RWPE2 (cell line): Measurements from ENCODE around the gene ACOX1.

Experiments
- ATAC-seq: fragments of 200-7000 bp; cut with Tn5 transposase; 3 replicates; pipeline ENCODE4 v1.9.1; 2021; ENCODE audit warnings: low read depth
- DNase-seq: peaks from one replicate; pipeline ENCODE4 v3.0.0-alpha.2; 2020; ENCODE audit warnings: low spot score
- H3K27ac ChIP-seq: fragments of 450-650 bp; 2 replicates; pipeline ENCODE4 v1.5.1; 2017; ENCODE audit warnings: mild to moderate bottlenecking; ENCODE audit not compliant: poor library complexity, severe bottlenecking
- H3K27me3 ChIP-seq: fragments of 250-450 bp; sonication (Bioruptor Pico); 2 replicates; pipeline ENCODE4 v1.5.1; 2021; ENCODE audit warnings: mild to moderate bottlenecking, moderate library complexity; ENCODE audit not compliant: insufficient read depth, poor library complexity, severe bottlenecking
- H3K36me3 ChIP-seq: fragments of 250-450 bp; sonication (Bioruptor Pico); 2 replicates; pipeline ENCODE4 v1.5.1; 2020; ENCODE audit warnings: low read depth, mild to moderate bottlenecking, moderate library complexity
- H3K4me1 ChIP-seq: fragments of 250-450 bp; sonication (Bioruptor Pico); 2 replicates; pipeline ENCODE4 v1.5.1; 2021; ENCODE audit warnings: mild to moderate bottlenecking, moderate library complexity; ENCODE audit not compliant: insufficient read depth, poor library complexity, severe bottlenecking
- H3K4me3 ChIP-seq: fragments of 250-450 bp; sonication (Bioruptor Pico); 2 replicates; pipeline ENCODE4 v1.5.1; 2021; ENCODE audit warnings: mild to moderate bottlenecking, moderate library complexity; ENCODE audit not compliant: severe bottlenecking
- H3K9me3 ChIP-seq: fragments of 250-450 bp; sonication (Bioruptor Pico); 2 replicates; pipeline ENCODE4 v1.5.1; 2021; ENCODE audit warnings: mild to moderate bottlenecking, moderate library complexity; ENCODE audit not compliant: severe bottlenecking
- TF ChIP-seq, protein P1 (sequence below): fragments of 450-650 bp; IDR thresholded peaks from one replicate; pipeline ENCODE4 v1.5.1; 2017; ENCODE audit warnings: mild to moderate bottlenecking, moderate library complexity; ENCODE audit not compliant: poor library complexity, severe bottlenecking

The ACOX1 gene

DNA sequence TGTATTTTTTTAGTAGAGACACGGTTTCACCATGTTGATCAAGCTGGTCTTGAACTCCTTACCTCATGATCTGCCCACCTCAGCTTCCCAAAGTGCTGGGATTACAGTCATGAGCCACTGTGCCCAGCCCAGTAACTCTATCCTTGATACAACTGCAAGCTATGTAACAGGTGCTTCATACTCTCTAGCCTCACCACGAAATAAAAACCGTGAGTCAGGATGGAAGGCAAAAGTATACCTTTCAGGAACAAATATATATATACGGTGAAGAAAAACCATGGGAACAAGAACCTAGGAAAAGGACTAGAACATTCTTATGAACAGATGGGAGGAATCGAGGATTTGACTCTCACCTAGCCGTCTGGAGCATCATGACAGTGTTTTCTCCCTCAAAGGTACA, 28.5 kb downstream of the ACOX1 start:
- peaks cover 58% of the 10 kb centered on the region for H3K36me3 ChIP-seq
- ATAC-seq: no peak
- no peaks in the 10 kb centered on the region for H3K4me1 ChIP-seq

DNA sequence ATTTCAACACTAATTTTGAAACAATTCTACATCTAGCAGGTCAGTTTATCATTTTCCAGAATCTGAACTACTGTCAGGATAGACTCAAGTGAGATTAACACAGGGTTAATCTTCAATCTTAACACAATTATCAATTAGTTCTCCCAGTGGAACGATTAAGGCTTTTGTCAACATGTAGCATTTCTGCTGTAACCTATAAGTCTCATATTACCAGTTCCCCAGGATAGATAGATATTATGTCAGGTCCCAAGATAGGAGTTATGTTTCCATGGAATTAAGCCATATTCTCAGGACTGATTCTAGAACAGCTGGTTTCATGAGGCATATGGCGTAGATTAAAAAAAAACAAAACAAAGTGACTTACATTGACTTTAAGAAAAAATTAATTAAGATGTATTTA, 33.8 kb downstream of the ACOX1 start:
- H3K9me3 ChIP-seq: no peaks in the 10 kb centered on the region
- no peak for ATAC-seq
- TF ChIP-seq, protein P1, sequence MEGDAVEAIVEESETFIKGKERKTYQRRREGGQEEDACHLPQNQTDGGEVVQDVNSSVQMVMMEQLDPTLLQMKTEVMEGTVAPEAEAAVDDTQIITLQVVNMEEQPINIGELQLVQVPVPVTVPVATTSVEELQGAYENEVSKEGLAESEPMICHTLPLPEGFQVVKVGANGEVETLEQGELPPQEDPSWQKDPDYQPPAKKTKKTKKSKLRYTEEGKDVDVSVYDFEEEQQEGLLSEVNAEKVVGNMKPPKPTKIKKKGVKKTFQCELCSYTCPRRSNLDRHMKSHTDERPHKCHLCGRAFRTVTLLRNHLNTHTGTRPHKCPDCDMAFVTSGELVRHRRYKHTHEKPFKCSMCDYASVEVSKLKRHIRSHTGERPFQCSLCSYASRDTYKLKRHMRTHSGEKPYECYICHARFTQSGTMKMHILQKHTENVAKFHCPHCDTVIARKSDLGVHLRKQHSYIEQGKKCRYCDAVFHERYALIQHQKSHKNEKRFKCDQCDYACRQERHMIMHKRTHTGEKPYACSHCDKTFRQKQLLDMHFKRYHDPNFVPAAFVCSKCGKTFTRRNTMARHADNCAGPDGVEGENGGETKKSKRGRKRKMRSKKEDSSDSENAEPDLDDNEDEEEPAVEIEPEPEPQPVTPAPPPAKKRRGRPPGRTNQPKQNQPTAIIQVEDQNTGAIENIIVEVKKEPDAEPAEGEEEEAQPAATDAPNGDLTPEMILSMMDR: no peak
- DNase-seq: no peak
- H3K27me3 ChIP-seq: no peaks in the 10 kb centered on the region
- H3K27ac ChIP-seq: no peak overlapping the region
- peaks cover 20% of the 10 kb centered on the region for H3K36me3 ChIP-seq
- no peak overlapping the region for H3K4me3 ChIP-seq
- H3K4me1 ChIP-seq: no peaks in the 10 kb centered on the region

More for the DNA sequence above, 28.5 kb downstream of the ACOX1 start:
- Histone ChIP-seq H3K27ac (no peak overlapping the region), H3K9me3 (no peaks in the 10 kb centered on the region), H3K4me3 (no peak overlapping the region), H3K27me3 (no peaks in the 10 kb centered on the region)
- no peak for DNase-seq
- TF ChIP-seq, protein P1: no peak

DNA sequence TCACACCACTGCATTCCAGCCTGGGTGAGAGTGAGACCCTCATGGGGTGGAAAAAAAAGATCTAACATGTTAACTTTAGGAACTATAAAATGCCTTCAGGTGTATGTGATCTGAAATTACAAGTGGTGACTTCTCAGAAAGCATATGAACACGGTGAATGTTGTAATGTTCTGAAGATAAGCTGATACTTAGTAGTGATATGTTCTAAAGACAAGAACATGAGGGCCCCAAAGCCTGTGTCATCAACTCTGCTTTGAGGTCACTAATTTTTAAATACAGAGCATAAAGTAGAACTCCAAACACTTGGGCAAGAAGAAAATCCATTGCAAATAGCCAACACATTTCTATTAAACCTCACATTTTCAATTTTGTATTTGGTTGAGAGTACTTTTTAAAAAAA, 35.5 kb downstream of the ACOX1 start:
- Histone ChIP-seq H3K27me3 (no peaks in the 10 kb centered on the region), H3K36me3 (peaks cover 7% of the 10 kb centered on the region), H3K9me3 (no peaks in the 10 kb centered on the region), H3K27ac (no peak overlapping the region), H3K4me1 (no peaks in the 10 kb centered on the region), H3K4me3 (no peak overlapping the region)
- TF ChIP-seq, protein P1: no peak
- ATAC-seq (no peak), DNase-seq (no peak)

DNA sequence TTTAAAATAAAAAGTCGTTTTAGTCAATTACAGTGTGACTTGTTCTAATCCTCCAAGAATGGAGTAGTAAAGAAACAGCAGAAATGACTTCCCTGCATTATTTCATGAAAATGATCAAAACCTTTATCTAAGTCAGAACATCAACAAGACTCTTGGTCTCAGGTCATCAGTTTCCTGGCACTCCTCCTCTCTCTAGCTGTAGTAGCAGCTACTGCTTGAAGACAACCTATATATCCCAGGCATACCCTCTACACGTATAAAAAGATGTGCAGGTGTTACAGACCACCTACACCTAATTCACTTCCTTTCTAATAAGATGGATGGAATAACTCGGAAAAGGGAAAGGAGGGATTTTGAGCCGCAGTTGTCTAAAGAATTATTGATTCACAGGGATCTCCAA, 36.5 kb downstream of the ACOX1 start:
- H3K27ac ChIP-seq: no peak overlapping the region
- DNase-seq (no peak), ATAC-seq (no peak)
- no peaks in the 10 kb centered on the region for H3K4me1 ChIP-seq
- no peaks in the 10 kb centered on the region for H3K27me3 ChIP-seq
- no peaks in the 10 kb centered on the region for H3K9me3 ChIP-seq
- TF ChIP-seq, protein P1: no peak
- H3K36me3 ChIP-seq: no peaks in the 10 kb centered on the region; the same call in 1 of the 2 replicates
- H3K4me3 ChIP-seq: no peak overlapping the region

DNA sequence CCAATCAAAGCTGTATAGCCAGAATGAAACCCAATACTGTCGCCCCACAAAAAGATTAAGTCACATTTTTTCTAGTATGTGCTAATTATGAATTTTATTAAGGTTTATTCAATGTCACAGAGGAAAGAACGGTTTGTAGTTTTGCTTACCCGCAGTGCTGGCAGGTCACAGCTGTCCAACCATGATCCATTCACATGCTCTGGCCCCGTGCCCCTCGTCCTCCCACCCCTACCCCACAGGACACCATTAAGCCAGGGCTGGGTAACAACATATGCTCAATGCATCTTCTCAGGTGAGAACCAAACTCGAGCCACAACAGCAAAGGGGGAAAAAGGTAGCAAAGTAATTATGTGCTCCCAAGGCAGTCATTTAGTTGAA, 37.5 kb downstream of the ACOX1 start:
- no peak overlapping the region for H3K27ac ChIP-seq
- no peaks in the 10 kb centered on the region for H3K4me1 ChIP-seq
- DNase-seq: no peak
- H3K4me3 ChIP-seq: peak overlapping the region; percentile 52
- no peaks in the 10 kb centered on the region for H3K27me3 ChIP-seq
- no peaks in the 10 kb centered on the region for H3K9me3 ChIP-seq
- H3K36me3 ChIP-seq: no peaks in the 10 kb centered on the region; the same call in 1 of the 2 replicates
- TF ChIP-seq, protein P1: no peak
- no peak for ATAC-seq
